ENCODE measurements around the gene SRPK3. TPM values are rescaled to one million over a fixed set of nuclear protein-coding genes. Genes with fewer than 3 reads are reported as not detected.

Gene SRPK3, protein sequence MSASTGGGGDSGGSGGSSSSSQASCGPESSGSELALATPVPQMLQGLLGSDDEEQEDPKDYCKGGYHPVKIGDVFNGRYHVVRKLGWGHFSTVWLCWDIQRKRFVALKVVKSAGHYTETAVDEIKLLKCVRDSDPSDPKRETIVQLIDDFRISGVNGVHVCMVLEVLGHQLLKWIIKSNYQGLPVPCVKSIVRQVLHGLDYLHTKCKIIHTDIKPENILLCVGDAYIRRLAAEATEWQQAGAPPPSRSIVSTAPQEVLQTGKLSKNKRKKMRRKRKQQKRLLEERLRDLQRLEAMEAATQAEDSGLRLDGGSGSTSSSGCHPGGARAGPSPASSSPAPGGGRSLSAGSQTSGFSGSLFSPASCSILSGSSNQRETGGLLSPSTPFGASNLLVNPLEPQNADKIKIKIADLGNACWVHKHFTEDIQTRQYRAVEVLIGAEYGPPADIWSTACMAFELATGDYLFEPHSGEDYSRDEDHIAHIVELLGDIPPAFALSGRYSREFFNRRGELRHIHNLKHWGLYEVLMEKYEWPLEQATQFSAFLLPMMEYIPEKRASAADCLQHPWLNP
- total RNA-seq (ENCODE audit: low replicate concordance) = under 0.01 and 0.30 TPM in 2 replicates

GRCh38 chrX:153780678-153781427 lies at the start of gene SRPK3:
TSS of gene SRPK3 (plus strand) at chrX:153781041. CDS start at chrX:153781087, 46 bp downstream.

GRCh38 chrX:153763989-153764755 lies 16.7 kb upstream of the SRPK3 start, which contains the start of gene PLXNB3:
TSS of gene PLXNB3 (plus strand) at chrX:153764249. CDS start at chrX:153765536, 1,287 bp downstream.

DNA sequence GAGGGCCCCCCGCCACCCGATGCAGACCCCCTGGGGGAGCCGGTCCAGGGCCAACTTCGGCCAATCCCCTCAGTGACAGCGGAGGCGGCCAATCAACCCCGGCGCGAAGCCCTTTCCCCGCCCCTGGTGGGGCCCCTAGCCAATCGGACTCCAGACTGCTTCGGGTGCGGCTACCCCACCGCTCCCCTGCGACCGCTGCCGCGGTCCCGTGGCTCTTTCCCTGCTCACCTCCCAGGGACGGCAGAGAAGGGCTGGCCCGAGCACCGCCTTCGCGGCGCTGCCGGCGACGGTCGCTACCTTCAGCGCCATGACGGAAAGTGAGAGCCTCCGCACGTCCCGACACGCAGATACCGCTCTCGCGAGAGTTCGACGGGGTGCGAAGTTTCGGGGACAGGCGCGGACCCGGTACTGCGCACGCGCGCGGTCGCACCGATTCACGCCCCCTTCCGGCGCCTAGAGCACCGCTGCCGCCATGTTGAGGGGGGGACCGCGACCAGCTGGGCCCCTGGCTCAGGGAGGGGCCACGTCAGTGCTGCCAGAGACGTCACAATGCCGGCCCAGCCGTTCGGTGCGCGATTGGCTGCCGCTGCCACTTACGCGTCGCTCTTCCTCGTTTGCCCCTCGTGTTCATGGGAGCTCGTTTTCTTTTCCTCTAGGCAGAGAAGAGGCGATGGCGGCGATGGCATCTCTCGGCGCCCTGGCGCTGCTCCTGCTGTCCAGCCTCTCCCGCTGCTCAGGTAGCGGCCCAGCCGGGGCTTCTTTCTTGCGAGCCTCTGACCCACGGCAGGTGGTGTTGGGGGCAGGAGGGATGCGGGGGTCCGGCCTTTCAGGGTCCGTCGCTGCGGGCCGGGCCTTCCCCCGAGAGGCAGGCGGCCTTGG lies 13.4 kb downstream of the SRPK3 start, which contains the start of the genes IDH3G and SSR4:
Gene IDH3G (minus strand): TSS at position 358 of the 879 bp plus-strand sequence. CDS start 49 bp downstream, at position 309.
Gene SSR4 (plus strand): TSS at position 651 of the 879 bp plus-strand sequence. CDS start 20 bp downstream, at position 671.

DNA sequence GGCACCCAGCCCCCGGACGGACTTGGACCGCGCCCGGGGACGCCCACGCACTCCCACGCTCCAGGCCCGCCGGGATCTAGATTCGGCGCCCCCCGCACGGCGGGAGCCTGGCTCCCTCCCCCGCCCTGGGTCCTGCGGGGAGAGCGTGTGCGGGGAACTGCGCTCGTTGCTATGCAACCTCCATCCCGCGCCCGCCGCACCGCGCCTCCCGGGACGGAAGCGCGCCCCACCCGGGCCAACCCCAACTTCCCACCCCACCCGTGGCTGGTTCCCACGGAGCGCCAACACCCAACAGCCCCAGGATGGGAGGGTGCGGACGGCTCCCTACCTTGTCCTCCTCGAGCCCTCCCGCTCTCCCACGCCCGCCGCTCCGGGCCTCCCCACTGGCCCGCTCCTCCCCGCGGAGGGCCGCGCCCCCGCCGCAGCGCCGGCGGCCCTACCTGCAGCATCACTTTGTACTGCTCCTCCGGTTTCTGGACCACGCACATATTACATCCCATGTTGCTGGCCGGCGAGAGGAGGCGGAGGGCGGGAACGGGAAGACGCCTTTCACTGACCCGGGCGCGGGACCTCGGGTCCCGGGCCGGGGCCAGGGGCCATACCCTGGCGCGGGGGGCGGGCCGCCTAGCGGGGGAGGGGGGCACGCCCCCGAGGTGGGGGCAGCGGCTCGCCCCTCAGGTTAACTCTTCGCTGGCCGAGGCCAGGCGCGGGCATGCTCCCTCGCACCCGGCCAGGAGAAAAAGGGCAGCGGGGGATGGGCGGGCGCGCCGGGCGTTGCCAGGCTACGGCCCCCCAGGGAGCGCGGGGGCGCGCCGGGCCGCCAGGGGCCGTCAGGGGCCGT lies 49.2 kb downstream of the SRPK3 start, which contains the start of gene PDZD4:
Gene PDZD4 (minus strand): TSS at position 746 of the 841 bp plus-strand sequence. CDS start 246 bp downstream, at position 500.

Other genes with a start within 250 kb of the SRPK3 start
- gene CCNQ, start 181.9 kb upstream of the SRPK3 start, total RNA-seq (ENCODE audit: low replicate concordance) = 19.8 and 43.8 TPM in 2 replicates
- gene DUSP9, start 133.8 kb upstream of the SRPK3 start, total RNA-seq (ENCODE audit: low replicate concordance) = not detected in 2 replicates
- gene PNCK, start 107.2 kb upstream of the SRPK3 start, total RNA-seq (ENCODE audit: low replicate concordance) = 0.30 and 0.47 TPM in 2 replicates
- 10.8 TPM in 2 replicates for gene SLC6A8, start 93.1 kb upstream of the SRPK3 start, total RNA-seq (ENCODE audit: low replicate concordance)
- 152 and 188 TPM in 2 replicates for gene BCAP31, start 56.7 kb upstream of the SRPK3 start, total RNA-seq (ENCODE audit: low replicate concordance)
- 8.4 and 13.5 TPM in 2 replicates for gene ABCD1, start 56.2 kb upstream of the SRPK3 start, total RNA-seq (ENCODE audit: low replicate concordance)
- 2.5 and 4.1 TPM in 2 replicates for gene PLXNB3, start 16.8 kb upstream of the SRPK3 start, total RNA-seq (ENCODE audit: low replicate concordance)
- 54.6 and 96.1 TPM in 2 replicates for gene IDH3G, start 13.3 kb downstream of the SRPK3 start, total RNA-seq (ENCODE audit: low replicate concordance)
- 188 and 219 TPM in 2 replicates for gene SSR4, start 13.6 kb downstream of the SRPK3 start, total RNA-seq (ENCODE audit: low replicate concordance)
- gene PDZD4, start 49.5 kb downstream of the SRPK3 start, total RNA-seq (ENCODE audit: low replicate concordance) = 0.08 and 1.1 TPM in 2 replicates
- gene L1CAM, start 105.1 kb downstream of the SRPK3 start, total RNA-seq (ENCODE audit: low replicate concordance) = 0.08 and 0.23 TPM in 2 replicates
- 0.12 TPM in 1 of 2 replicates, not detected in the other for gene AVPR2, start 123.6 kb downstream of the SRPK3 start, total RNA-seq (ENCODE audit: low replicate concordance)
- 0.90 and 2.7 TPM in 2 replicates for gene ARHGAP4, start 145.2 kb downstream of the SRPK3 start, total RNA-seq (ENCODE audit: low replicate concordance)
- gene NAA10, start 154.0 kb downstream of the SRPK3 start, total RNA-seq (ENCODE audit: low replicate concordance) = 45.5 and 56.5 TPM in 2 replicates
- 5.5 and 25.5 TPM in 2 replicates for gene RENBP, start 163.6 kb downstream of the SRPK3 start, total RNA-seq (ENCODE audit: low replicate concordance)
- 6.0 and 8.2 TPM in 2 replicates for gene HCFC1, start 190.8 kb downstream of the SRPK3 start, total RNA-seq (ENCODE audit: low replicate concordance)
- gene TMEM187, start 191.7 kb downstream of the SRPK3 start, total RNA-seq (ENCODE audit: low replicate concordance) = 7.1 and 10.1 TPM in 2 replicates
- 59.0 and 66.3 TPM in 2 replicates for gene IRAK1, start 238.9 kb downstream of the SRPK3 start, total RNA-seq (ENCODE audit: low replicate concordance)

Measured in smooth muscle cell of the coronary artery (primary cell).